Stomach (tissue), 4 donors: ENCODE measurements around the gene MYL3.
"Not testable (repeated sequence)": the region's sequence is repeated elsewhere in the genome, so short reads cannot be mapped to it uniquely, and the experiment has no call there.

ENCODE experiments used
- EP300 ChIP-seq: sonication (generic); formaldehyde crosslinking; IDR thresholded peaks from one replicate; pipeline ENCODE4 v1.6.1; 2017; ENCODE audit warnings: antibody characterized with exemption
- POLR2A ChIP-seq, 4 donors: fragments of 450-650 bp; IDR thresholded peaks; one replicate each; pipeline ENCODE4 v1.6.1; 2016; ENCODE audit warnings: antibody characterized with exemption in 4 of 4, control low read depth in 2 of 4, mild to moderate bottlenecking in 1 of 4, moderate library complexity in 1 of 4
- POLR2AphosphoS5 ChIP-seq, 3 donors: sonication (generic); formaldehyde crosslinking; IDR thresholded peaks; one replicate each; pipeline ENCODE4 v1.6.1; 2016; ENCODE audit warnings: antibody characterized with exemption in 3 of 3
- TF ChIP-seq, protein P1 (sequence below), 7 experiments: fragments of 450-650 bp in 4 of 7; fragments of 200-600 bp in 3 of 7; sonication (generic) in 3 of 7; IDR thresholded peaks; one replicate each; pipeline ENCODE4 v1.5.1; 2016 to 2019; ENCODE audit warnings: antibody characterized with exemption in 7 of 7, control low read depth in 2 of 7, mild to moderate bottlenecking in 1 of 7

DNA sequence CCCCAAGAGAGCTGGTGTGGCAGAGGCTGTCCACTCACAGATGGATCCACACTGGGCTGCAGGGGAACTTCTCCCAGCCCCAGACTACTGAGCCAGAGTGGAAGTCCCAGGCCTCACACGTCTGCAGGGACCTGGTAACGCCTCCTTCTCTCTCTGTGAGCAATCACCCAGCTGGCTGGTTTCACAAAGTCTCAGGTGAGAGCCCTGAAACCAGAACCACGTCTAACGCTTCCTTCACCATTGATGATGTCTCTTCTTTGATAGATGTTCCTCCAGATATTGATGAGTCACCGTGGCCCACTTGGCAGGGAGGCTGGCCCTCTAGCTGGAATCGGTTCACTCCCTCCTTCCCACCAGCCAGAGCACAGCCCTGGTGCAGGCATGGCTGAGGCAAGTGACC is 54.5 kb downstream of the MYL3 start:
- not testable (repeated sequence) for TF ChIP-seq POLR2AphosphoS5 (IDR thresholded peaks at IDR 0.05); POLR2A (IDR thresholded peaks at IDR 0.05); EP300
- TF ChIP-seq, protein P1, sequence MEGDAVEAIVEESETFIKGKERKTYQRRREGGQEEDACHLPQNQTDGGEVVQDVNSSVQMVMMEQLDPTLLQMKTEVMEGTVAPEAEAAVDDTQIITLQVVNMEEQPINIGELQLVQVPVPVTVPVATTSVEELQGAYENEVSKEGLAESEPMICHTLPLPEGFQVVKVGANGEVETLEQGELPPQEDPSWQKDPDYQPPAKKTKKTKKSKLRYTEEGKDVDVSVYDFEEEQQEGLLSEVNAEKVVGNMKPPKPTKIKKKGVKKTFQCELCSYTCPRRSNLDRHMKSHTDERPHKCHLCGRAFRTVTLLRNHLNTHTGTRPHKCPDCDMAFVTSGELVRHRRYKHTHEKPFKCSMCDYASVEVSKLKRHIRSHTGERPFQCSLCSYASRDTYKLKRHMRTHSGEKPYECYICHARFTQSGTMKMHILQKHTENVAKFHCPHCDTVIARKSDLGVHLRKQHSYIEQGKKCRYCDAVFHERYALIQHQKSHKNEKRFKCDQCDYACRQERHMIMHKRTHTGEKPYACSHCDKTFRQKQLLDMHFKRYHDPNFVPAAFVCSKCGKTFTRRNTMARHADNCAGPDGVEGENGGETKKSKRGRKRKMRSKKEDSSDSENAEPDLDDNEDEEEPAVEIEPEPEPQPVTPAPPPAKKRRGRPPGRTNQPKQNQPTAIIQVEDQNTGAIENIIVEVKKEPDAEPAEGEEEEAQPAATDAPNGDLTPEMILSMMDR (IDR thresholded peaks at IDR 0.05), result not testable (repeated sequence)
